ENCODE data around the gene RARS1.

- TF ChIP-seq SUZ12 (IDR thresholded peaks at IDR 0.05) (no peak), FOXK2 (IDR thresholded peaks at IDR 0.05) (no peak), BHLHE40 (IDR thresholded peaks at IDR 0.05; ENCODE audit: borderline replicate concordance) (no peak), SP1 (IDR thresholded peaks at IDR 0.05) (no peak), HDGF (IDR thresholded peaks at IDR 0.05; ENCODE audit: borderline replicate concordance) (no peak)
These were observed 47.9 kb upstream of the RARS1 start for GRCh38 chr5:168438349-168438748.

Data from HEK293T (cell line).